Measurements from ENCODE around the gene KCNAB1. TPM values are rescaled to one million over a fixed set of nuclear protein-coding genes. Genes with fewer than 3 reads are reported as not detected.

Gene KCNAB1
- total RNA-seq, 4 donors from 2014 or later, result 4.2 to 11.4 (median 7.8) TPM

DNA sequence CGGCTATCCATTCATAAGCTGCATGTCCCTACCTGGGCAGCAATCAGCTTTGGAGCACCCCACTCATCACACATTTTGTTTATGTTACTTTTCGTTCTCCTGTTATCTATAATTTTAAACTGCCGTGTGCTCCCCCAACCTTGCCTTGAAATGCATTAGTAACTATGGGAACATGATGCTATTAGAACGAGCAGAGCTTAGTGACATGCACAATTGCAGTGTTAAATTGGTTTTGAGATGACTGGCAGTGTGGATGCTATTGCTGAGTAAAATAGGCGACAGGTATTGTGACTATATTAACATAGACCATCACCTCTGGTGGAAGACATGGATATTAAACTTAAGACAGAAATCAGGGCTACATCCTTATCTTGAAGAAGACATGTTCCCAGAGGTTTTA, 191.6 kb downstream of the KCNAB1 start:
- Histone ChIP-seq H3K4me1 (peaks cover 0 to 4% (median 0%) of the 10 kb centered on the region in 4 donors), H3K27ac (no peak overlapping the region), H3K36me3 (no peaks in the 10 kb centered on the region), H3K9me3 (no peaks in the 10 kb centered on the region), H3K4me3 (no peak overlapping the region), H3K27me3 (no peaks in the 10 kb centered on the region)
- 87 to 93% methylated on average over 5 of the region's 5 CpGs for WGBS, 2 donors
- TF ChIP-seq, protein P1, sequence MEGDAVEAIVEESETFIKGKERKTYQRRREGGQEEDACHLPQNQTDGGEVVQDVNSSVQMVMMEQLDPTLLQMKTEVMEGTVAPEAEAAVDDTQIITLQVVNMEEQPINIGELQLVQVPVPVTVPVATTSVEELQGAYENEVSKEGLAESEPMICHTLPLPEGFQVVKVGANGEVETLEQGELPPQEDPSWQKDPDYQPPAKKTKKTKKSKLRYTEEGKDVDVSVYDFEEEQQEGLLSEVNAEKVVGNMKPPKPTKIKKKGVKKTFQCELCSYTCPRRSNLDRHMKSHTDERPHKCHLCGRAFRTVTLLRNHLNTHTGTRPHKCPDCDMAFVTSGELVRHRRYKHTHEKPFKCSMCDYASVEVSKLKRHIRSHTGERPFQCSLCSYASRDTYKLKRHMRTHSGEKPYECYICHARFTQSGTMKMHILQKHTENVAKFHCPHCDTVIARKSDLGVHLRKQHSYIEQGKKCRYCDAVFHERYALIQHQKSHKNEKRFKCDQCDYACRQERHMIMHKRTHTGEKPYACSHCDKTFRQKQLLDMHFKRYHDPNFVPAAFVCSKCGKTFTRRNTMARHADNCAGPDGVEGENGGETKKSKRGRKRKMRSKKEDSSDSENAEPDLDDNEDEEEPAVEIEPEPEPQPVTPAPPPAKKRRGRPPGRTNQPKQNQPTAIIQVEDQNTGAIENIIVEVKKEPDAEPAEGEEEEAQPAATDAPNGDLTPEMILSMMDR (IDR thresholded peaks at IDR 0.05), result no peak
- DNase-seq (ENCODE audit: low spot score in 2 of 2), result no peak

DNA sequence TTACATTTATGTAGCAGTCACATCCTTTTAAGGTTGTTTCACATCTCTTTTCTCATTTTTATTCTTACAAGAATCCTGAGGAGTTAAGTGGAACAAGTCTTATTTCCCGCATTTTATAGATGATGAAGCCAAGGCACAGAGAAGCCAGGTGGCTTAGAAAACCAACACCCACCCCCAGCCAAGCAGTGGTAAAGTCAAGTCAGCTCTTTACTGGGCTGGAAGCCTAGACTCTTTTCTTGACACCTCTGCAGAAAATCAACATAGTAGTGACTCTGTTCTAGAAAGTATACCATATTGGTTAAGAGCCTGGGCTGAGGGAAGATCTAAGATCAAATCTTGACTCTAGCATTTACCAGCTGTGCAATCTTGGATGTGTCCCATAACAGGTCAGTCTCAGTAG, 195.7 kb downstream of the KCNAB1 start:
- Histone ChIP-seq H3K27me3 (no peaks in the 10 kb centered on the region), H3K9me3 (no peaks in the 10 kb centered on the region), H3K27ac (no peak overlapping the region), H3K4me3 (no peak overlapping the region), H3K36me3 (no peaks in the 10 kb centered on the region), H3K4me1 (no peaks in the 10 kb centered on the region)
- no peak for DNase-seq (ENCODE audit: low spot score in 2 of 2)
- TF ChIP-seq POLR2A (IDR thresholded peaks at IDR 0.05) (no peak), EP300 (IDR thresholded peaks at IDR 0.05) (no peak)
- TF ChIP-seq, protein P1 (IDR thresholded peaks at IDR 0.05), result no peak
- 94 to 100% methylated on average over 1 of the region's 1 CpG for WGBS, 2 donors

DNA sequence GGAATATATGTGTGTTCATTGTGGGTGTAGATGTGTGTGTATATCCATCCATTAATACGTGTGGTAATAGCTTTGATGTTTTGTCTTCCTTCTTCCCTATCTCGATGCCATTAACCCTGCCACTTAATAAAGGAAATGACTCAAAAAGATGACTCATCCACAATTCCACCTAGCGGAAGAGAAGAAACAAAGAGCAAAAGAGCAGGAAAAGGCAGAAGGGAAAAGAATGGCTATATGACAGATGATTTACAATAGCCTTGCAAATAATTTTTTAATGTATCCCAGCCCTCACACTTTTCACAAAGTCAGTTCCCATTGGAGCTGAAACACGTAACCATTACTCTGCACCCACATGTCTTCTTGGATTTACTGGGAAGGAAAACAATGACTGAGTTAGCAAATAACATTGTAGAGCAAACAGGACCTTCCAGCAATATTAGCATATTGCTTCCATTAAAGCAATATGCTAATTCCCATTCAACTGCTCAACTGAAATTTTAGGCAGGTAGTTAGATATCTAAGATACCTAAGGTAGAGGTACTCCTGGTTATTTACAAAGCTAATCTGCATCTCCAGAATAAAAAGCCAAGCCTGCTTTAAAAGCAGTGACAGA, 197.2 kb downstream of the KCNAB1 start:
- 44 to 47% methylated on average over 4 of the region's 4 CpGs for WGBS, 2 donors
- H3K4me1 ChIP-seq, result no peaks in the 10 kb centered on the region
- TF ChIP-seq POLR2A (IDR thresholded peaks at IDR 0.05) (no peak), EP300 (IDR thresholded peaks at IDR 0.05) (no peak)
- TF ChIP-seq, protein P1 (IDR thresholded peaks at IDR 0.05), result no peak
- H3K27ac ChIP-seq, result no peak overlapping the region
- H3K27me3 ChIP-seq, result no peaks in the 10 kb centered on the region
- DNase-seq (ENCODE audit: low spot score in 2 of 2), result no peak
- H3K36me3 ChIP-seq, result no peaks in the 10 kb centered on the region
- H3K9me3 ChIP-seq, result no peaks in the 10 kb centered on the region
- H3K4me3 ChIP-seq, result no peak overlapping the region

DNA sequence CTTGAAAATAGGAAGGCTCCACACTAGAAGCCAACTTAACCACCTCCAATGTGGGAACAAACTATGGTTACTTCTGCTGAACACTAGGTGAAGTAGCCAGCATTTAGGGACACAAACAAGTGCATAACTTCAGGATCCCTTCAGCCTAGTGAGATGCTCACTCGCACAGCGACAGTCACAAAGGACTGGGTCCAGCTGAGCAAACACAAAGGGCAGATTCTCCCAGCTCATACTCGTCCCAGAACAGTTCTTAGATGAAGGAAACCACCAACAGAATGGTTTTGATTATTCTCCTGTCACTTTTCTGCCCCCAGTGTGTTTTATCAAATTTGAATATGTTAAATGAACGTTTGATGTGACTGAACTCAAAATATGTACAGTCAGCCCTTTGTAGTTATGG, 201.6 kb downstream of the KCNAB1 start:
- no peak for DNase-seq (ENCODE audit: low spot score in 2 of 2)
- TF ChIP-seq, protein P1 (IDR thresholded peaks at IDR 0.05), result no peak
- no peak for TF ChIP-seq POLR2A (IDR thresholded peaks at IDR 0.05)
- no peak for TF ChIP-seq EP300 (IDR thresholded peaks at IDR 0.05)
- H3K27ac ChIP-seq, result no peak overlapping the region
- no peaks in the 10 kb centered on the region for H3K36me3 ChIP-seq
- no peaks in the 10 kb centered on the region for H3K27me3 ChIP-seq
- H3K4me1 ChIP-seq, result no peaks in the 10 kb centered on the region
- no peaks in the 10 kb centered on the region for H3K9me3 ChIP-seq
- no peak overlapping the region for H3K4me3 ChIP-seq
- 61 to 66% methylated on average over 4 of the region's 4 CpGs for WGBS, 2 donors

DNA sequence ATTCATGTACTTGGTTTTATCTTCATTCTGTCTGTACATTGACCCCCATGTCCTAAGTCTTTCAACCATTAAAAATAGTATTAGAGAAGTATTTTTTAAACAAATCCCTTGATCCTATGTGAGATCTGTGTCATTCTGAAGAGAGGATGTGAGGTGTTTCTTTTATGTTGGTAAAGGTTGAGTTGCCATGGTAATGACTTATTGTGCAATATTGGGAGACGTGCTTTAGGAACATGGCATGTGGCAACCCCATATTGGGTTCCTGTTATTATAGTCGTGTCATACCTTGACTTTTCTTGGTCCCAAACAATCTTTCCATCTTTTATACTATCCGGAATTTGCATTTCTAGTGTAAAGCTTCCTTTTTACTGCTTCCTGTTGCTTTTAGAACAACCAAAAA, 203.1 kb downstream of the KCNAB1 start:
- Histone ChIP-seq H3K36me3 (no peaks in the 10 kb centered on the region), H3K9me3 (no peaks in the 10 kb centered on the region), H3K4me1 (no peaks in the 10 kb centered on the region), H3K27me3 (no peaks in the 10 kb centered on the region), H3K4me3 (no peak overlapping the region), H3K27ac (no peak overlapping the region)
- DNase-seq (ENCODE audit: low spot score in 2 of 2), result no peak
- WGBS, 2 donors, result 79 to 83% methylated on average over 3 of the region's 3 CpGs
- TF ChIP-seq EP300 (IDR thresholded peaks at IDR 0.05), result no peak
- TF ChIP-seq POLR2A (IDR thresholded peaks at IDR 0.05), result no peak
- TF ChIP-seq, protein P1 (IDR thresholded peaks at IDR 0.05), result no peak

Data from tibial nerve (tissue), 4 donors.